GM12801 (cell line): Measurements from ENCODE around the gene COPS8.

ENCODE experiments used
- CTCF ChIP-seq: IDR thresholded peaks from one replicate; pipeline ENCODE4 v1.5.1; 2011; ENCODE audit warnings: control low read depth; ENCODE audit not compliant: insufficient read length; ENCODE audit errors: extremely low read depth

COPS8 gene

GRCh38 chr2:237058423-237058822 is 27.3 kb upstream of the COPS8 start:
- TF ChIP-seq CTCF: no peak

- no peak for TF ChIP-seq CTCF
Observed at GRCh38 chr2:237059155-237059875, 26.4 kb upstream of the COPS8 start.

- TF ChIP-seq CTCF: no peak
Observed at GRCh38 chr2:237060534-237061312, 25.0 kb upstream of the COPS8 start.

- TF ChIP-seq CTCF: no peak
Observed at GRCh38 chr2:237061356-237061755, 24.3 kb upstream of the COPS8 start.

- TF ChIP-seq CTCF: no peak
Observed at GRCh38 chr2:237062585-237062984, 23.1 kb upstream of the COPS8 start.

- TF ChIP-seq CTCF: no peak
Observed at GRCh38 chr2:237064203-237065070, 21.3 kb upstream of the COPS8 start.

- no peak for TF ChIP-seq CTCF
Observed at GRCh38 chr2:237065071-237065377, 20.7 kb upstream of the COPS8 start.
